ENCODE measurements around the gene GALNTL6. TPM values are rescaled to one million over a fixed set of nuclear protein-coding genes. Genes with fewer than 3 reads are reported as not detected.

Gene GALNTL6
- total and polyA plus RNA-seq, 2 of the 4 experiments (the other 2 are of a cell fraction) = under 0.01 TPM; not detected in 1

GRCh38 chr4:172927096-172927814 lies 1114.1 kb downstream of the GALNTL6 start:
- no peaks in the 10 kb centered on the region for H3K36me3 ChIP-seq (ENCODE audit: control insufficient read depth, insufficient read depth, low read length)
- in situ Hi-C loops (cut with MboI; ENCODE audit: low sequenced_read_pairs) (no loop called here), intact Hi-C loops (cut with micrococcal nuclease) (no loop called here), dilution Hi-C loops (cut with HindIII; ENCODE audit: low sequenced_read_pairs, unreplicated experiment) (no loop called here)
- H3K14ac ChIP-seq (replicated peaks; ENCODE audit: low read depth, low read length) = no peak overlapping the region
- POLR2A ChIA-PET (ENCODE audit: unreplicated experiment) = no interaction called here
- no peak overlapping the region for H4K8ac ChIP-seq (ENCODE audit: low read depth in 2 of 2, low read length in 2 of 2)
- H4K91ac ChIP-seq (ENCODE audit: insufficient read depth, low read depth, low read length) = no peak overlapping the region
- H3K27me3 ChIP-seq (ENCODE audit: control insufficient read depth, insufficient read depth, low read length) = peaks cover 2% of the 10 kb centered on the region
- H2BK120ac ChIP-seq (ENCODE audit: low read depth, low read length) = no peak overlapping the region
- no peaks in the 10 kb centered on the region for H3K79me1 ChIP-seq (ENCODE audit: low read depth in 1 of 2, low read length in 2 of 2)
- no peaks in the 10 kb centered on the region for H4K20me1 ChIP-seq (ENCODE audit: insufficient read depth, low read length)
- ATAC-seq (ENCODE audit: low read depth) = no peak
- no peak overlapping the region for H3K18ac ChIP-seq (ENCODE audit: low read depth, low read length)
- H4K5ac ChIP-seq (ENCODE audit: low read depth, low read length) = no peak overlapping the region
- BruUV-seq (replicated peaks) = no TSS peak
- no peak overlapping the region for H2BK20ac ChIP-seq (ENCODE audit: low read depth, low read length)
- no CpG with 5 or more reads among the region's 5 CpGs for WGBS, 2 experiments (ENCODE audit: extremely low coverage in 2 of 2, insufficient read length in 1 of 2)
- no peak overlapping the region for H2AFZ ChIP-seq (replicated peaks; ENCODE audit: low read length, poor library complexity)
- H2AK5ac ChIP-seq (ENCODE audit: low read depth, low read length) = no peak overlapping the region
- H3K9me3 ChIP-seq (ENCODE audit: control insufficient read depth, insufficient read depth, low read length) = no peaks in the 10 kb centered on the region
- no peak overlapping the region for H3K4ac ChIP-seq (ENCODE audit: low read depth, low read length)
- DNase-seq = no peak
- H3K9ac ChIP-seq (ENCODE audit: low read depth, low read length) = no peak overlapping the region
- CTCF ChIA-PET = no interaction called here
- H3K4me1 ChIP-seq (ENCODE audit: control insufficient read depth, insufficient read depth, low read length) = no peaks in the 10 kb centered on the region
- TF ChIP-seq MAFK (IDR thresholded peaks at IDR 0.05; ENCODE audit: low read depth, low read length) = no peak
- no peak for TF ChIP-seq USF2 (IDR thresholded peaks at IDR 0.05; ENCODE audit: low read depth, low read length)
- no peak for TF ChIP-seq CEBPB (IDR thresholded peaks at IDR 0.05; ENCODE audit: low read depth, low read length)
- TF ChIP-seq FOS (IDR thresholded peaks at IDR 0.05; ENCODE audit: low read depth, low read length) = no peak
- TF ChIP-seq MAZ (IDR thresholded peaks at IDR 0.05; ENCODE audit: borderline replicate concordance, low read depth, low read length) = no peak
- no peak for TF ChIP-seq NFE2L2 (IDR thresholded peaks at IDR 0.05; ENCODE audit: low read depth, low read length)
- no peak for TF ChIP-seq RFX5 (IDR thresholded peaks at IDR 0.05; ENCODE audit: low read depth, low read length)
- TF ChIP-seq BHLHE40 (IDR thresholded peaks at IDR 0.05; ENCODE audit: low read depth, low read length) = no peak
- no peak for TF ChIP-seq POLR2A (IDR thresholded peaks at IDR 0.05; ENCODE audit: low read depth, low read length)
- TF ChIP-seq CHD1 (IDR thresholded peaks at IDR 0.05; ENCODE audit: low read depth, low read length) = no peak
- TF ChIP-seq CTCF (conservative IDR thresholded peaks at IDR 0.05; ENCODE audit: low read depth, low read length) = no peak
- H3K4me3 ChIP-seq (ENCODE audit: insufficient read depth, low read depth, low read length) = no peak overlapping the region
- H3K56ac ChIP-seq (ENCODE audit: extremely low read depth, insufficient read depth, low read length) = no peak overlapping the region
- H3K4me2 ChIP-seq (ENCODE audit: low read depth, low read length) = no peak overlapping the region
- H3K23ac ChIP-seq (ENCODE audit: low read depth, low read length) = no peak overlapping the region
- no peaks in the 10 kb centered on the region for H3K9me1 ChIP-seq (ENCODE audit: insufficient read depth, low read length)
- H3K27ac ChIP-seq (ENCODE audit: insufficient read depth, low read length) = no peak overlapping the region
- H2BK15ac ChIP-seq (ENCODE audit: low read depth, low read length) = no peak overlapping the region
- no peak overlapping the region for H2BK5ac ChIP-seq (ENCODE audit: low read depth, low read length, poor library complexity, severe bottlenecking)
- H2AK9ac ChIP-seq (replicated peaks; ENCODE audit: low read depth, low read length, poor library complexity) = no peak overlapping the region
